Tibial artery (tissue), 4 donors: ENCODE data around the gene ZNF138.
A peak's percentile ranks its signal among the peaks of the same experiment; 100 is the strongest.
"Not testable (repeated sequence)": the region's sequence is repeated elsewhere in the genome, so short reads cannot be mapped to it uniquely, and the experiment has no call there.

Source experiments
- DNase-seq, 2 donors: peaks; one replicate each; pipeline ENCODE4 v3.0.0-alpha.2; 2019
- H3K27ac ChIP-seq, 2 donors: fragments of 200-600 bp; sonication (generic) in 1 of 2; 1 replicate in 1 of 2; 2 replicates in 1 of 2; pipeline ENCODE4 v1.5.1; 2018 to 2019; ENCODE audit warnings: mild to moderate bottlenecking in 1 of 2
- H3K27me3 ChIP-seq, 2 donors: fragments of 200-600 bp; sonication (generic) in 1 of 2; one replicate each; pipeline versions ENCODE4 v1.5.1 to v1.6.0; 2016 to 2019
- H3K36me3 ChIP-seq, 3 donors: fragments of 200-600 bp; sonication (generic) in 2 of 3; one replicate each; pipeline ENCODE4 v1.5.1; 2016 to 2019; ENCODE audit warnings: mild to moderate bottlenecking in 2 of 3
- H3K4me1 ChIP-seq, 4 donors: fragments of 200-600 bp; sonication (generic) in 2 of 4; 1 replicate in 3 of 4; 2 replicates in 1 of 4; pipeline ENCODE4 v1.5.1; 2016 to 2019
- H3K4me3 ChIP-seq, 2 donors: fragments of 200-600 bp; sonication (generic) in 1 of 2; 1 replicate in 1 of 2; 2 replicates in 1 of 2; pipeline ENCODE4 v1.5.1; 2018 to 2019; ENCODE audit warnings: mild to moderate bottlenecking in 2 of 2
- H3K9me3 ChIP-seq, 3 donors: fragments of 200-600 bp; sonication (generic) in 1 of 3; one replicate each; pipeline ENCODE4 v1.5.1; 2016 to 2019
- CTCF ChIP-seq, 2 experiments: fragments of 200-600 bp in 1 of 2; fragments of 450-650 bp in 1 of 2; IDR thresholded peaks; one replicate each; pipeline ENCODE4 v1.5.1; 2017 to 2019; ENCODE audit warnings: antibody characterized with exemption in 2 of 2, mild to moderate bottlenecking in 1 of 2, moderate library complexity in 1 of 2
- intact Hi-C: fragments of 100-400 bp; cut with DNase I; formaldehyde crosslinking; loops from one replicate; pipeline ENCODE4 v1.15.0; 2023; ENCODE audit warnings: low total_unique reads

The ZNF138 gene

GRCh38 chr7:64849250-64849923 lies 55.2 kb downstream of the ZNF138 start:
- no peak for TF ChIP-seq CTCF (IDR thresholded peaks at IDR 0.05)
- no peaks in the 10 kb centered on the region for H3K27me3 ChIP-seq
- H3K4me3 ChIP-seq, result no peak overlapping the region
- no peaks in the 10 kb centered on the region for H3K9me3 ChIP-seq
- H3K27ac ChIP-seq, result no peak overlapping the region
- H3K4me1 ChIP-seq, result no peaks in the 10 kb centered on the region
- H3K36me3 ChIP-seq, result no peaks in the 10 kb centered on the region
- DNase-seq, result no peak
- intact Hi-C loops, result no loop called here

GRCh38 chr7:64849924-64850499 lies 55.8 kb downstream of the ZNF138 start:
- Histone ChIP-seq H3K27me3 (no peaks in the 10 kb centered on the region), H3K4me3 (no peak overlapping the region), H3K4me1 (no peaks in the 10 kb centered on the region), H3K9me3 (no peaks in the 10 kb centered on the region), H3K27ac (no peak overlapping the region), H3K36me3 (no peaks in the 10 kb centered on the region)
- no peak for TF ChIP-seq CTCF (IDR thresholded peaks at IDR 0.05)
- intact Hi-C loops, result no loop called here
- no peak for DNase-seq

GRCh38 chr7:64853679-64854078 lies 59.5 kb downstream of the ZNF138 start:
- H3K4me3 ChIP-seq, result no peak overlapping the region
- no peaks in the 10 kb centered on the region for H3K36me3 ChIP-seq
- no peak overlapping the region for H3K27ac ChIP-seq
- H3K27me3 ChIP-seq, result no peaks in the 10 kb centered on the region
- no peak for DNase-seq
- no peak for TF ChIP-seq CTCF (IDR thresholded peaks at IDR 0.05)
- H3K4me1 ChIP-seq, result no peaks in the 10 kb centered on the region
- intact Hi-C loops, result no loop called here
- no peaks in the 10 kb centered on the region for H3K9me3 ChIP-seq

DNA sequence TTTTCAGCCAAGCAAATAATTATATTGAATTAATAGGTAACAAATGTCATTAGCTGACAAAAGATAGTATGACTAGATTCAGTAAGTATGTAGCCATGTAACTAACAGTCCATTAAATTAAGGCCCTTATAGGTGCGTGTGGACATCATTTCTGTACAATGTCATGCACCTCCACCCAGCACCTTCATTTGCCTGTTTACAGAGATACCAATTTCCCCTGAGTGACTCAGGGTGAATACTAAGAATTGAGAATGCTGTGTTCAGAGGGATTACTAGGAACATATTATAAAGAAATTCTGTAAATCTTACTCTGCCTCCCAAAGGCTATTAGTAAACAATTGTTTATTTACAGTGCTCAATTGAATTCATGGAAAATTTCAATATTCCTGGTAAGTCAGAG lies 60.7 kb downstream of the ZNF138 start:
- H3K36me3 ChIP-seq, result no peaks in the 10 kb centered on the region

GRCh38 chr7:64863021-64863420 lies 68.8 kb downstream of the ZNF138 start:
- intact Hi-C loops, result no loop called here
- Histone ChIP-seq H3K4me1 (no peaks in the 10 kb centered on the region), H3K27ac (no peak overlapping the region), H3K27me3 (no peaks in the 10 kb centered on the region), H3K4me3 (no peak overlapping the region), H3K9me3 (no peaks in the 10 kb centered on the region), H3K36me3 (no peaks in the 10 kb centered on the region)
- DNase-seq, result peak in 1 of 2 donors; percentile 64
- no peak for TF ChIP-seq CTCF (IDR thresholded peaks at IDR 0.05)

More for the DNA sequence above, 60.7 kb downstream of the ZNF138 start:
- Histone ChIP-seq H3K27ac (no peak overlapping the region), H3K27me3 (no peaks in the 10 kb centered on the region), H3K4me3 (no peak overlapping the region), H3K9me3 (no peaks in the 10 kb centered on the region), H3K4me1 (no peaks in the 10 kb centered on the region)
- intact Hi-C loops, result no loop called here
- DNase-seq, result no peak
- no peak for TF ChIP-seq CTCF (IDR thresholded peaks at IDR 0.05)

GRCh38 chr7:64863530-64863929 lies 69.3 kb downstream of the ZNF138 start:
- H3K27ac ChIP-seq, H3K4me1 ChIP-seq, H3K27me3 ChIP-seq, intact Hi-C loops, H3K4me3 ChIP-seq, H3K36me3 ChIP-seq, DNase-seq, H3K9me3 ChIP-seq: not testable (repeated sequence)
